ENCODE results near the gene PLS1. TPM values are rescaled to one million over a fixed set of nuclear protein-coding genes. Genes with fewer than 3 reads are reported as not detected.

Gene PLS1
- total RNA-seq, 1 donor from 2014 or later: not detected

- no peak overlapping the region for H3K27ac ChIP-seq (ENCODE audit: low read depth, low read length)
- no peak overlapping the region for H3K4me3 ChIP-seq (ENCODE audit: low read length in 3 of 3)
- no peaks in the 10 kb centered on the region for H3K9me3 ChIP-seq (ENCODE audit: control insufficient read depth in 3 of 3, low read length in 3 of 3)
- no peak overlapping the region for H3K9ac ChIP-seq (ENCODE audit: low read depth in 1 of 3, low read length in 3 of 3)
- H3K27me3 ChIP-seq (ENCODE audit: control insufficient read depth in 3 of 3, insufficient read depth in 3 of 3, low read length in 3 of 3): no peaks in the 10 kb centered on the region
- H3K36me3 ChIP-seq (ENCODE audit: control insufficient read depth in 3 of 3, insufficient read depth in 3 of 3, low read length in 3 of 3): no peaks in the 10 kb centered on the region
- H3K4me1 ChIP-seq (ENCODE audit: control insufficient read depth in 3 of 3, insufficient read depth in 3 of 3, low read length in 3 of 3): no peaks in the 10 kb centered on the region
These were observed 52.8 kb downstream of the PLS1 start for GRCh38 chr3:142648950-142649349.

DNA sequence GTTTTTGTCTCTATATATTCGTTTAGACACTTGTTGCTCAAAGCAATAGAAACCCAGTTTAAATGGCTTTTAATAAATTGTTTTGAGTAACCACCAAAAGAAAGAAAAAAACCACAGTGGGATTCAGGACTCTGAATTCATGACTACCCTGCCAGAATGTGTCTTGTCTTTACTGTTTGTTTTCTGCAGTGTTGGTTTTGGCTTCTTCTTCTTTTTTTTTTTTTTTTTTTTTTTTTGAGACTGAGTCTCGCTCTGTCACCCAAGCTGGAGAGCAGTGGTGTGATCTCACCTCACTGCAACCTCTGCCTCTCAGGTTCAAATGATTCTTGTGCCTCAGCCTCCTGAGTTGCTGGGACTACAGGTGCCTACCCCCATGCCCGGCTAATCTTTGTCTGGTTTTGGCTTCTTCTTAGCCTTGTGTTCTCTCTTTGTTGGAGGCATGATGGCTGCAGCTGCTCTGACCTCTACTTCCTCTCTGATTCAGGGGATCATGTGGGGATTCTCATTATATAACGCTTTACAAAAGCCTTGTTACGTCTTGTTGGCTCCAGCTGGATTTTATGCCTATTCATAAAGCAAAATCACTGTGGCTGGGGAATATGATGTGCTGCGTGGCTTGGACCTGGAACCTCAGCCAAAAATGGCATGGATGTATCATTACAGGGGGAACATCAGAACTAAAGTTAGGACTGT is 54.0 kb downstream of the PLS1 start:
- Histone ChIP-seq H3K27me3 (ENCODE audit: control insufficient read depth in 3 of 3, insufficient read depth in 3 of 3, low read length in 3 of 3) (no peaks in the 10 kb centered on the region), H3K9ac (ENCODE audit: low read depth in 1 of 3, low read length in 3 of 3) (no peak overlapping the region), H3K36me3 (ENCODE audit: control insufficient read depth in 3 of 3, insufficient read depth in 3 of 3, low read length in 3 of 3) (no peaks in the 10 kb centered on the region), H3K9me3 (ENCODE audit: control insufficient read depth in 3 of 3, low read length in 3 of 3) (no peaks in the 10 kb centered on the region), H3K27ac (ENCODE audit: low read depth, low read length) (no peak overlapping the region), H3K4me3 (ENCODE audit: low read length in 3 of 3) (no peak overlapping the region), H3K4me1 (ENCODE audit: control insufficient read depth in 3 of 3, insufficient read depth in 3 of 3, low read length in 3 of 3) (no peaks in the 10 kb centered on the region)

DNA sequence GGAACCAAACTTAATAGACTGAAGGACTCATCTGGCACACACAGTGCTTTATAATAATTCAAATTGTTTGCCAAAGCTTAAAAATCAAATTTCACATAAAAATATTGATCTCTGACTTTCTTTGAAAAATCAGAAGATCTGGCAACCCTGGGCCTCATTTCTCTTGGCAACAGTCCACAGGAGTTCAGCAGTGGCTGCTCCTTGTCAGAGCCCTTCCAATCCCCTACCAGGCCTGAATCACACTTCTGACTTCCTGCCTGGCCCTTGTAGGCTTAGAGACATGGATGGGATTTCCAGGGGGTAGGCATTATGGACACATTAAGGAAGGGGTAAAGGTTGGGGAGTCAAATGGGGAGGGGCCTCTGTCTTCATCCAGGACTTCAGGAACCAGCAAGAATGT is 55.5 kb downstream of the PLS1 start:
- no peaks in the 10 kb centered on the region for H3K9me3 ChIP-seq (ENCODE audit: control insufficient read depth in 3 of 3, low read length in 3 of 3)
- H3K4me1 ChIP-seq (ENCODE audit: control insufficient read depth in 3 of 3, insufficient read depth in 3 of 3, low read length in 3 of 3): no peaks in the 10 kb centered on the region
- no peak overlapping the region for H3K9ac ChIP-seq (ENCODE audit: low read depth in 1 of 3, low read length in 3 of 3)
- no peaks in the 10 kb centered on the region for H3K27me3 ChIP-seq (ENCODE audit: control insufficient read depth in 3 of 3, insufficient read depth in 3 of 3, low read length in 3 of 3)
- H3K27ac ChIP-seq (ENCODE audit: low read depth, low read length): no peak overlapping the region
- H3K4me3 ChIP-seq (ENCODE audit: low read length in 3 of 3): no peak overlapping the region
- H3K36me3 ChIP-seq (ENCODE audit: control insufficient read depth in 3 of 3, insufficient read depth in 3 of 3, low read length in 3 of 3): no peaks in the 10 kb centered on the region

GRCh38 chr3:142652826-142653292 is 56.7 kb downstream of the PLS1 start:
- Histone ChIP-seq H3K4me1 (ENCODE audit: control insufficient read depth in 3 of 3, insufficient read depth in 3 of 3, low read length in 3 of 3) (no peaks in the 10 kb centered on the region), H3K4me3 (ENCODE audit: low read length in 3 of 3) (no peak overlapping the region), H3K9me3 (ENCODE audit: control insufficient read depth in 3 of 3, low read length in 3 of 3) (no peaks in the 10 kb centered on the region), H3K27me3 (ENCODE audit: control insufficient read depth in 3 of 3, insufficient read depth in 3 of 3, low read length in 3 of 3) (no peaks in the 10 kb centered on the region), H3K36me3 (ENCODE audit: control insufficient read depth in 3 of 3, insufficient read depth in 3 of 3, low read length in 3 of 3) (no peaks in the 10 kb centered on the region), H3K9ac (ENCODE audit: low read depth in 1 of 3, low read length in 3 of 3) (no peak overlapping the region), H3K27ac (ENCODE audit: low read depth, low read length) (no peak overlapping the region)

GRCh38 chr3:142656575-142656974 is 60.4 kb downstream of the PLS1 start:
- Histone ChIP-seq H3K4me1 (ENCODE audit: control insufficient read depth in 3 of 3, insufficient read depth in 3 of 3, low read length in 3 of 3) (no peaks in the 10 kb centered on the region), H3K27ac (ENCODE audit: low read depth, low read length) (no peak overlapping the region), H3K9ac (ENCODE audit: low read depth in 1 of 3, low read length in 3 of 3) (no peak overlapping the region), H3K4me3 (ENCODE audit: low read length in 3 of 3) (no peak overlapping the region), H3K27me3 (ENCODE audit: control insufficient read depth in 3 of 3, insufficient read depth in 3 of 3, low read length in 3 of 3) (no peaks in the 10 kb centered on the region), H3K36me3 (ENCODE audit: control insufficient read depth in 3 of 3, insufficient read depth in 3 of 3, low read length in 3 of 3) (no peaks in the 10 kb centered on the region), H3K9me3 (ENCODE audit: control insufficient read depth in 3 of 3, low read length in 3 of 3) (no peaks in the 10 kb centered on the region)

DNA sequence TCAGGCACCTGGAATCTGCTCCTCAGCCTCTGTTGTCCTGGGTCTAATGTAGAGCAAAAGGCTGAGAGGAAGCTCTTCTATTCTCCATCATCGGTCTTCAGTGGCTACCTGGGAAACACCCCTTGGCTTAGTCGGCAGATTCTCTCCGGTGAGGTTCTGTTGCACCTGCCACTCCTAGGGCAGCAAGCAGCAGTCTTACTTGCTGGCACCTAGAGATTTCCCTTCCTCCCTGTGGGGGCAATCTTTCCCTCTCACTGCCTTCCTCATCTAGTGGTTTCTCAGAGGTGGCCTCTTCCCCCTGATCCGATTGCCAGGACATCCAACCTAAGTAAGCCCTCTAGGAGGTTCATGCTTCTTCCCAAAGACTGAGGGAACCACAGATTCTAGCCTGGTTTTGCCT is 60.8 kb downstream of the PLS1 start:
- Histone ChIP-seq H3K9me3 (ENCODE audit: control insufficient read depth in 3 of 3, low read length in 3 of 3) (no peaks in the 10 kb centered on the region), H3K4me3 (ENCODE audit: low read length in 3 of 3) (no peak overlapping the region), H3K36me3 (ENCODE audit: control insufficient read depth in 3 of 3, insufficient read depth in 3 of 3, low read length in 3 of 3) (no peaks in the 10 kb centered on the region), H3K9ac (ENCODE audit: low read depth in 1 of 3, low read length in 3 of 3) (no peak overlapping the region), H3K4me1 (ENCODE audit: control insufficient read depth in 3 of 3, insufficient read depth in 3 of 3, low read length in 3 of 3) (no peaks in the 10 kb centered on the region), H3K27ac (ENCODE audit: low read depth, low read length) (no peak overlapping the region), H3K27me3 (ENCODE audit: control insufficient read depth in 3 of 3, insufficient read depth in 3 of 3, low read length in 3 of 3) (no peaks in the 10 kb centered on the region)

DNA sequence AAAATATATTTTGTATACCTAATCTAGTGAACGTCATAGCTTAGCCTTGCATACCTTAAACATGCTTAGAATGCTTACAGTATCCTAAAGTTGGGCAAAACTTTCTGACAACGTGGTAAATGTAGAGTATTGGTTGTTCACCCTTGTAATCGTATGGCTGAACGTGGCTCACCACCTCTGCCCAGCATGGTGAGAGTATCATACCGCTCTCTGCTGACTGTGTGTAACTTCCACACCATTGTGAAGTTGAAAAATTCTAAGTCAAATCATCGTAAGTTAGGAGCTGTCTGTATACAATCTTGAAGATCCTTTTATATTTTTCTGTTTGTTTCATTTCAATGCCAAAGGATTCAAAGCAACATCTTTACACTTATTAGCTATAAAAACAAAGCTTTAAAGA is 64.2 kb downstream of the PLS1 start:
- no peak overlapping the region for H3K4me3 ChIP-seq (ENCODE audit: low read length in 3 of 3)
- H3K9ac ChIP-seq (ENCODE audit: low read depth in 1 of 3, low read length in 3 of 3): no peak overlapping the region
- no peaks in the 10 kb centered on the region for H3K4me1 ChIP-seq (ENCODE audit: control insufficient read depth in 3 of 3, insufficient read depth in 3 of 3, low read length in 3 of 3)
- H3K9me3 ChIP-seq (ENCODE audit: control insufficient read depth in 3 of 3, low read length in 3 of 3): no peaks in the 10 kb centered on the region
- no peak overlapping the region for H3K27ac ChIP-seq (ENCODE audit: low read depth, low read length)
- H3K27me3 ChIP-seq (ENCODE audit: control insufficient read depth in 3 of 3, insufficient read depth in 3 of 3, low read length in 3 of 3): no peaks in the 10 kb centered on the region
- no peaks in the 10 kb centered on the region for H3K36me3 ChIP-seq (ENCODE audit: control insufficient read depth in 3 of 3, insufficient read depth in 3 of 3, low read length in 3 of 3)

DNA sequence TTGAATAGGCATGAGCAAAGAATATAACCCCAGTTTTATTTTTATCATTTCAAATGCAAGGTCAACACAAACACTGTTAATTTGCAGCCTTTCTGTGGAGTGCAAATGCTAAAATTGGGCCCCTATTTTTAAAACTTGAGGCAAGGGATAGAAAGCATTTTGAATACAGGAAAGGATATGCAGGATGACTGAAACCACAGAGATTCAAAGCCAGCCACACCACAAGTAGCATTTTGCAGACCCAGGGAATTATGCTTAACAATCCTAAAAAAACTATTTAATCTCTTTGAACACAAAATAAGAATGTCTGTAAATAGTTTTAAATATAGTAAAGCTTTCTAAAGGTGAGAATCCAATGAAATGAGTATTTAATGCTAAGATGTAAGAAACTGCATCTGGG is 64.7 kb downstream of the PLS1 start:
- no peak overlapping the region for H3K27ac ChIP-seq (ENCODE audit: low read depth, low read length)
- H3K4me3 ChIP-seq (ENCODE audit: low read length in 3 of 3): no peak overlapping the region
- no peaks in the 10 kb centered on the region for H3K36me3 ChIP-seq (ENCODE audit: control insufficient read depth in 3 of 3, insufficient read depth in 3 of 3, low read length in 3 of 3)
- no peaks in the 10 kb centered on the region for H3K9me3 ChIP-seq (ENCODE audit: control insufficient read depth in 3 of 3, low read length in 3 of 3)
- H3K9ac ChIP-seq (ENCODE audit: low read depth in 1 of 3, low read length in 3 of 3): no peak overlapping the region
- H3K27me3 ChIP-seq (ENCODE audit: control insufficient read depth in 3 of 3, insufficient read depth in 3 of 3, low read length in 3 of 3): no peaks in the 10 kb centered on the region
- no peaks in the 10 kb centered on the region for H3K4me1 ChIP-seq (ENCODE audit: control insufficient read depth in 3 of 3, insufficient read depth in 3 of 3, low read length in 3 of 3)

GRCh38 chr3:142663865-142664264 is 67.7 kb downstream of the PLS1 start:
- Histone ChIP-seq H3K9ac (ENCODE audit: low read depth in 1 of 3, low read length in 3 of 3) (no peak overlapping the region), H3K27ac (ENCODE audit: low read depth, low read length) (no peak overlapping the region), H3K4me3 (ENCODE audit: low read length in 3 of 3) (no peak overlapping the region), H3K36me3 (ENCODE audit: control insufficient read depth in 3 of 3, insufficient read depth in 3 of 3, low read length in 3 of 3) (no peaks in the 10 kb centered on the region), H3K9me3 (ENCODE audit: control insufficient read depth in 3 of 3, low read length in 3 of 3) (no peaks in the 10 kb centered on the region), H3K4me1 (ENCODE audit: control insufficient read depth in 3 of 3, insufficient read depth in 3 of 3, low read length in 3 of 3) (no peaks in the 10 kb centered on the region), H3K27me3 (ENCODE audit: control insufficient read depth in 3 of 3, insufficient read depth in 3 of 3, low read length in 3 of 3) (no peaks in the 10 kb centered on the region)

DNA sequence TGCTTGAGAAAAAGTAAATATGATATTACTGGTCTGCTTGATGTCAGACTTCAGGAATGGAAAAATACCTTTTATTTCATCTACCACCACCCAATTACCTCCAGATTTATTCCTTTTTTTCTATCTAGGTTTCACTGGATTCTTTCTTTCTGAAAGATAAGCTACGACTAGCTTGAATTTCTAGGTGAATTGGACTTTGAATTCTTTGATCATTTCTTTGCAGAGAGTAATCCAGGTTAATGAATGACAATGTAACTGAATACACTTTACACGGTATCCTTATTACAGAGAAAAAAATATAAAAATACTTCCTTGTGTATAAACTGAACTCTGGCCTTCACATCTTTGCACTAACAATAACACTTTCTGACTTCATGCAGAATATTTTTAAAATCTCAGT is 68.1 kb downstream of the PLS1 start:
- Histone ChIP-seq H3K27ac (ENCODE audit: low read depth, low read length) (no peak overlapping the region), H3K4me1 (ENCODE audit: control insufficient read depth in 3 of 3, insufficient read depth in 3 of 3, low read length in 3 of 3) (no peaks in the 10 kb centered on the region), H3K27me3 (ENCODE audit: control insufficient read depth in 3 of 3, insufficient read depth in 3 of 3, low read length in 3 of 3) (no peaks in the 10 kb centered on the region), H3K4me3 (ENCODE audit: low read length in 3 of 3) (no peak overlapping the region), H3K9ac (ENCODE audit: low read depth in 1 of 3, low read length in 3 of 3) (no peak overlapping the region), H3K36me3 (ENCODE audit: control insufficient read depth in 3 of 3, insufficient read depth in 3 of 3, low read length in 3 of 3) (no peaks in the 10 kb centered on the region), H3K9me3 (ENCODE audit: control insufficient read depth in 3 of 3, low read length in 3 of 3) (no peaks in the 10 kb centered on the region)
